PFSK-1 (cell line): Measurements from ENCODE around the gene GSTCD. TPM values are rescaled to one million over a fixed set of nuclear protein-coding genes. Genes with fewer than 3 reads are reported as not detected.

ENCODE experiments used
- FOXP2 ChIP-seq: optimal IDR thresholded peaks from 2 replicates; pipeline ENCODE3; 2011; ENCODE audit warnings: borderline replicate concordance, control low read depth, inconsistent platforms; ENCODE audit not compliant: insufficient read depth; ENCODE audit errors: extremely low read length, extremely low read depth
- POLR2AphosphoS5 ChIP-seq: IDR thresholded peaks from 2 replicates; pipeline ENCODE4 v1.6.1; 2012; ENCODE audit warnings: low read depth, mild to moderate bottlenecking, control low read depth, low read length, moderate library complexity
- SIN3A ChIP-seq: IDR thresholded peaks from 2 replicates; pipeline ENCODE4 v1.6.1; 2012; ENCODE audit warnings: mild to moderate bottlenecking, low read length, moderate library complexity, borderline replicate concordance; ENCODE audit not compliant: insufficient read depth
- TAF1 ChIP-seq: IDR thresholded peaks from 2 replicates; pipeline ENCODE4 v1.6.1; 2012; ENCODE audit warnings: low read length, control low read depth, borderline replicate concordance; ENCODE audit not compliant: insufficient read depth
- polyA plus RNA-seq: library from polyadenylated mRNA; unstranded; fragments of >200 nt; gene quantifications from one replicate; pipeline ENCODE4 v1.2.1, GENCODE V29; 2012; ENCODE audit warnings: low read depth, missing spikeins; ENCODE audit not compliant: insufficient read length
- TF ChIP-seq, protein P1 (sequence below), 2 experiments: IDR thresholded peaks; 2 replicates each; pipeline versions ENCODE4 v1.6.1 to v1.8.0; 2011 to 2012; ENCODE audit warnings: low read depth in 2 of 2, low read length in 2 of 2, control low read depth in 1 of 2, inconsistent platforms in 1 of 2, mild to moderate bottlenecking in 1 of 2, moderate library complexity in 1 of 2; ENCODE audit not compliant: insufficient read depth in 1 of 2

GSTCD gene, protein sequence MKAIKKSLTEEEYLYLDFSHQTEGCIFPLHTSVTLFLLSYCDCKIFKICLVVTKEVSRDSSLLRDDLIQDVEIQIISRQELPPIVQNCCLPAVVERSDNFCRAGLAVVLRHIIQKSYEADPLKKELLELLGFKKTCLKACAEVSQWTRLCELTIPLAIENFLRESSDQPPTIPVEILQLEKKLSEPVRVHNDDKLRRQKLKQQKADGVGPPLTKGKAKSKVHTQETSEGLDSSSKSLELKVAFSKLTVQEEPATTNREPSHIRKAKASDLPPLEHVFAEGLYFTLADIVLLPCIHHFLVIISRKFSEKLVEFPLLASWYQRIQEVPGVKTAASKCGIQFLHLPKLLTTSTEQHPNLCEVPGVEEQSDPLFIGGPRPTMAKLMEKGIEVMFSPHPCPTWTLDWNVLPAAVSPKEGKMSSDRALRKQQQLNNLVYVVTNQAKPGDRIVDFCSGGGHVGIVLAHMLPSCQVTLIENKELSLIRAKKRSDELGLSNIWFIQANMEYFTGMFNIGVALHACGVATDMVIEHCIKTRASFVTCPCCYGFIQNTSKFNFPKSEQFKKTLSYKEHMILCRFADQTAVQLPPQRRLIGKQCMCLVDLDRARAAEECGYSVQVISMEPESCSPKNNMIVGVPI
- 4.5 TPM for polyA plus RNA-seq

DNA sequence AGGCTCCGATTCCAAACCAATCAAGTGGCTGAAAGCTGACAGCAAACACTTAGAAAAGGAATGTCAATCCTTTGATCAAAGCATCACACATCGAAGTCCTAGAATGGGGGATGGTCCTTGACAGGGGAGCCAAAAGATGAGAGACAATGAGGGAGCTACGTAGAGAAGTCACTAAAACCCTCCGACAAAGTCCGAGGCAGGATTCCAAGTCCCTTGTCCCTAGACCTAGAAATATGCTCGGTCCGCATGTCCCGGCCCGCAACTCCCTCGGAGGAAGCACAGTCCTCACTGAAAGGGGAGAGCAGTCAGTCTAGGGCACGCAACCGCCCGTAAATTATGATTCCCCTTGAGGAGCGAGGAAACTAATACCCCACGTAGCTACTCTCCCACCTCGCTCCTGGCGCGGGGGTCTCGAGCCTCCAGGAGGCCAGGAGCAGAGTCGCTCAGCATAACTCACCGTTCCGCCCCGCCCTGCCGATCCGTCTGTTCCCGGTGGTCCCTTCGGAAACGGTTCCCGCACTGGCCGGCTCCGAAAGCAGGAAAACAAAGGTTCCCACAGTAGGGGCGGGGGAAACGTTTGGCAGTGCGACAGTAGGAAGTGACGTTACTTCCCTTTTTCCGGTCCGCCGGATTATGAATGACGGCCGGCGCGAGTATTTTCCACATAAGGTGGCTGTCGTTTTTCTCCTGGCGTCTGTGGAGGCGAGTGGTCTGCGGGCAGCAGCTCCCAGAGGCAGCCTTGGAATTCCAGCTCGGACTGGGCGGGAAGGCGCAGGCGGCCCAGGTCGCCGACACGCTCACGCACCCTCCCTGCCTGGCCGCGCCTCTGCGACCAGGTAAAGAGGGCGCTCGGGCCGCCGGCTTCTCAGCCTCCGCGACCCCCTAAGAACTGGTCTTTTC is at the start of gene GSTCD, which contains the start of gene INTS12:
TSS of gene GSTCD (plus strand) at position 604 of the 900 bp plus-strand sequence. CDS start 8,830 bp downstream, outside the sequence.
TSS of gene INTS12 (minus strand) at position 509 of the 900 bp plus-strand sequence. CDS start 8,684 bp downstream, outside the sequence.
- TF ChIP-seq SIN3A (peak; percentile 98), FOXP2 (peak; percentile 52), TAF1 (peak; percentile 98), POLR2AphosphoS5 (peak; percentile 93)
- TF ChIP-seq, protein P1, sequence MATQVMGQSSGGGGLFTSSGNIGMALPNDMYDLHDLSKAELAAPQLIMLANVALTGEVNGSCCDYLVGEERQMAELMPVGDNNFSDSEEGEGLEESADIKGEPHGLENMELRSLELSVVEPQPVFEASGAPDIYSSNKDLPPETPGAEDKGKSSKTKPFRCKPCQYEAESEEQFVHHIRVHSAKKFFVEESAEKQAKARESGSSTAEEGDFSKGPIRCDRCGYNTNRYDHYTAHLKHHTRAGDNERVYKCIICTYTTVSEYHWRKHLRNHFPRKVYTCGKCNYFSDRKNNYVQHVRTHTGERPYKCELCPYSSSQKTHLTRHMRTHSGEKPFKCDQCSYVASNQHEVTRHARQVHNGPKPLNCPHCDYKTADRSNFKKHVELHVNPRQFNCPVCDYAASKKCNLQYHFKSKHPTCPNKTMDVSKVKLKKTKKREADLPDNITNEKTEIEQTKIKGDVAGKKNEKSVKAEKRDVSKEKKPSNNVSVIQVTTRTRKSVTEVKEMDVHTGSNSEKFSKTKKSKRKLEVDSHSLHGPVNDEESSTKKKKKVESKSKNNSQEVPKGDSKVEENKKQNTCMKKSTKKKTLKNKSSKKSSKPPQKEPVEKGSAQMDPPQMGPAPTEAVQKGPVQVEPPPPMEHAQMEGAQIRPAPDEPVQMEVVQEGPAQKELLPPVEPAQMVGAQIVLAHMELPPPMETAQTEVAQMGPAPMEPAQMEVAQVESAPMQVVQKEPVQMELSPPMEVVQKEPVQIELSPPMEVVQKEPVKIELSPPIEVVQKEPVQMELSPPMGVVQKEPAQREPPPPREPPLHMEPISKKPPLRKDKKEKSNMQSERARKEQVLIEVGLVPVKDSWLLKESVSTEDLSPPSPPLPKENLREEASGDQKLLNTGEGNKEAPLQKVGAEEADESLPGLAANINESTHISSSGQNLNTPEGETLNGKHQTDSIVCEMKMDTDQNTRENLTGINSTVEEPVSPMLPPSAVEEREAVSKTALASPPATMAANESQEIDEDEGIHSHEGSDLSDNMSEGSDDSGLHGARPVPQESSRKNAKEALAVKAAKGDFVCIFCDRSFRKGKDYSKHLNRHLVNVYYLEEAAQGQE (IDR thresholded peaks at IDR 0.05; ENCODE audit: insufficient read depth in 1 of 2, low read depth in 2 of 2, low read length in 2 of 2): peak in 1 of 2 experiments; percentile 72; a peak in 3 of 4 replicates

DNA sequence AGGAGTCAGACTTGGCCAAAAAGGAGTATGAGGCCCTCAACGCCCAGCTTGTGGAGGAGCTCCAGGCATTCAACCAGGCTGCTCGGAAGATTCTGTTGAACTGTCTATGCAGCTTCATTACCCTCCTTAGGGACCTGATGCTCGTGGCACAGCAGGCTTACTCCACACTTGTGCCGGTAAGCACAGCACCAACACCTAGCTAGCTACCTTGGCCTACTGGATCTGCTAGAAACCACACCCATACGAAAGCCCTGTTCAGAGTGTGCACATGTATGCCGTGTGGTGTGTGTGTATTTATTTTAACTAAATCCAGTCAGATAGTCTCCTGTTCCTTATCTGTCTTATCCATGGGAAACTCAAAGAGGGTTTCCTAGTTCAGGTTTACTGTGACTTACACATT is 49.4 kb upstream of the GSTCD start:
- no peak for TF ChIP-seq FOXP2
- TF ChIP-seq TAF1: no peak
- TF ChIP-seq, protein P1 (IDR thresholded peaks at IDR 0.05; ENCODE audit: insufficient read depth in 1 of 2, low read depth in 2 of 2, low read length in 2 of 2): no peak
- no peak for TF ChIP-seq SIN3A
- no peak for TF ChIP-seq POLR2AphosphoS5

DNA sequence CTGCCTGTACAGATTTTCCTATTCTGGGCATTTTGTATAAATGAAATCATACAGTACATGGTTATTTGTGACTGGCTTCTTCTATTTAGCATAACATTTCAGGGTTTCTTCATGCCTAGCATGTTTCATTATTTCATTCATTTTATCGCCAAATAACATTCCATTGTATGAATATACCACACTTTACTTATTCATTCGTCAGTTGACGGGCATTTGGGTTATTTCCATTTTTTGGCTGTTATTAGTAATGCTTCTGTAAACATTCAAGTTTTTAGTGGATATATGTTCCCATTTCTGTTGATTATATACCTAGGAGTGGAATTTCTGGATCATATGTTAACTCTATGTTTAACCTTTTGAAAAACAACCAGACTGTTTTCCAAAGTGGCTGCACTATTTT is 47.6 kb upstream of the GSTCD start:
- TF ChIP-seq, protein P1 (IDR thresholded peaks at IDR 0.05; ENCODE audit: insufficient read depth in 1 of 2, low read depth in 2 of 2, low read length in 2 of 2): no peak
- TF ChIP-seq TAF1 (no peak), POLR2AphosphoS5 (no peak), SIN3A (no peak), FOXP2 (no peak)

DNA sequence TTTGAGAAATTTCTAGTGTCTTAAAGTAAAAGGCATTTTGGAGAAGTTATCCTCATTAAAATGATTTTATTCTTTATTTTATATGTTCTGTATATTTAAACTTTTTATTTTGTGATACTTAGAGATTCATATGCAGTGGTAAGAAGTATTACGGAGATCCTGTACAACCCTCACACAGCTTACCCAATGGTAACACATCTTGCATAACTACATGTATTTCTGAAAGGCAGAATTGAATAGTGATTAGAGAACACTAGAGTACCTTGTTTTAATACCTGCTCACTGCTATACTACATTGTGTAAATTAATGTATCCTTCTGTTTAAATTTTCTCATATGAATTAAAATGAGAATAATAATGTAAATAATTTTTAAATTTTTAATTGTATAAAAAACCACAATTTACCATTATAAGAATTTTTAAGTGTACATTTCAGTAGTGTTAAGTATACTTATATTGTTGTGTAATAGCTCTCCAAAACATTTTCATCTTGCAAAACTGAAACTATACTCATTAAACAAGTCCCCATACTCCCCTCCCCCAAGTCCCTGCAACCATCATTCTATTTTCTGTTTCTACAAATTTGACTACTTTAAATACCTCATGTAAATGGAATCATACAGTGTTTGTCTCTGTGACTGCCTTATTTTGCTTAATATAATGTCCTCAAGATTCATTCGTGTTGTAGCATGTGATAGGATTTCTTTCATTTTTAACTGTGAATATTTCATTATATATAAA is 45.5 kb upstream of the GSTCD start:
- TF ChIP-seq POLR2AphosphoS5: no peak
- TF ChIP-seq FOXP2: no peak
- TF ChIP-seq TAF1: no peak
- TF ChIP-seq, protein P1 (IDR thresholded peaks at IDR 0.05; ENCODE audit: insufficient read depth in 1 of 2, low read depth in 2 of 2, low read length in 2 of 2): no peak
- TF ChIP-seq SIN3A: no peak
